Tongue (tissue), 1 donor: ENCODE measurements around the gene AREG. TPM values are rescaled to one million over a fixed set of nuclear protein-coding genes. Genes with fewer than 3 reads are reported as not detected.

Experiments used
- total RNA-seq: library from RNA; depleted of rRNA; stranded (reverse); fragments of >200 nt; gene quantifications from one replicate; pipeline ENCODE4 v1.2.3, GENCODE V29; 2014

The AREG gene
- total RNA-seq, 1 donor from 2014 or later, result 2.7 TPM

Other genes starting within 250 kb of the AREG start
- gene EPGN, start 136.7 kb upstream of the AREG start, total RNA-seq, result not detected
- 0.72 TPM for gene EREG, start 80.0 kb upstream of the AREG start, total RNA-seq